ENCODE measurements around the gene HEPHL1. TPM values are rescaled to one million over a fixed set of nuclear protein-coding genes. Genes with fewer than 3 reads are reported as not detected.
A peak's percentile ranks its signal among the peaks of the same experiment; 100 is the strongest.

Gene HEPHL1
- total RNA-seq, 1 donor from 2014 or later, result not detected

DNA sequence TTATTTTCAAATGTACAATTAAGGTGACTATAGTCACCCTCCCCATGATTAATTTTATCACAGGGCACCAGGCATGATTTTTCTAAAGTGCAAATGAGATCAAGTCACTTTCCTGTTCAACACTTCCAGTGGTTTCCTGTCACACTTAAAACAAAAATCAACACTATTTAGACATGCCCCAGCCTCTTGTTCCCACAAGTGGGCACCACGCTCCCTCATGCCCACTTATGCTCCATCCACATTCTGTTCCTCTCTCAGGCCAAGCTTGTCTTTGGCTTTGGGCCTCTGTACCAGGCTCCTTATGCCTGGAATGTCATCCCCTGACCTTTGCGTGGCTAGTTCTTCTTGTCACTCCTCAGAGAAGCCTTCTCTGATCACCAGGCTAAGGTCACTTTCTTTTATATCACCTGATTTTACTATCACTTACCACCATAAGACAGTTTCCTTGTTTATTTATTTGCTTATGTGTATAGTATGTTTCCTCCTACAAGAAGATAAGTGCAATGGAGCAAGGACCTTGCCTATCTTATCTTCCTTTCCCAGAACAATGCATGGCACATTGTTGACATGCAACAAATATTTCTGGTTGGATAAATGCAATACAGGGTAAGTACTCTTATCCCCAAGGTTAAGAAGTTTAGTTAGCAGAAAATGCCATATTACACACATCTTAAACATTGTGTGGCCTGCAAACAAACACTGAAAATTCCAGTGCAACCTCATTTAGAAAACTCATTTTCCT is 56.6 kb downstream of the HEPHL1 start:
- no peaks in the 10 kb centered on the region for H3K4me1 ChIP-seq
- H3K36me3 ChIP-seq, result no peaks in the 10 kb centered on the region
- H3K27ac ChIP-seq, result no peak overlapping the region
- TF ChIP-seq, protein P1, sequence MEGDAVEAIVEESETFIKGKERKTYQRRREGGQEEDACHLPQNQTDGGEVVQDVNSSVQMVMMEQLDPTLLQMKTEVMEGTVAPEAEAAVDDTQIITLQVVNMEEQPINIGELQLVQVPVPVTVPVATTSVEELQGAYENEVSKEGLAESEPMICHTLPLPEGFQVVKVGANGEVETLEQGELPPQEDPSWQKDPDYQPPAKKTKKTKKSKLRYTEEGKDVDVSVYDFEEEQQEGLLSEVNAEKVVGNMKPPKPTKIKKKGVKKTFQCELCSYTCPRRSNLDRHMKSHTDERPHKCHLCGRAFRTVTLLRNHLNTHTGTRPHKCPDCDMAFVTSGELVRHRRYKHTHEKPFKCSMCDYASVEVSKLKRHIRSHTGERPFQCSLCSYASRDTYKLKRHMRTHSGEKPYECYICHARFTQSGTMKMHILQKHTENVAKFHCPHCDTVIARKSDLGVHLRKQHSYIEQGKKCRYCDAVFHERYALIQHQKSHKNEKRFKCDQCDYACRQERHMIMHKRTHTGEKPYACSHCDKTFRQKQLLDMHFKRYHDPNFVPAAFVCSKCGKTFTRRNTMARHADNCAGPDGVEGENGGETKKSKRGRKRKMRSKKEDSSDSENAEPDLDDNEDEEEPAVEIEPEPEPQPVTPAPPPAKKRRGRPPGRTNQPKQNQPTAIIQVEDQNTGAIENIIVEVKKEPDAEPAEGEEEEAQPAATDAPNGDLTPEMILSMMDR (IDR thresholded peaks at IDR 0.05), result no peak
- H3K27me3 ChIP-seq, result no peaks in the 10 kb centered on the region
- no peaks in the 10 kb centered on the region for H3K9me3 ChIP-seq
- ATAC-seq (peak; percentile 89), DNase-seq (peak; percentile 70)
- no peak overlapping the region for H3K4me3 ChIP-seq
- intact Hi-C loops (cut with DNase I), result no loop called here

DNA sequence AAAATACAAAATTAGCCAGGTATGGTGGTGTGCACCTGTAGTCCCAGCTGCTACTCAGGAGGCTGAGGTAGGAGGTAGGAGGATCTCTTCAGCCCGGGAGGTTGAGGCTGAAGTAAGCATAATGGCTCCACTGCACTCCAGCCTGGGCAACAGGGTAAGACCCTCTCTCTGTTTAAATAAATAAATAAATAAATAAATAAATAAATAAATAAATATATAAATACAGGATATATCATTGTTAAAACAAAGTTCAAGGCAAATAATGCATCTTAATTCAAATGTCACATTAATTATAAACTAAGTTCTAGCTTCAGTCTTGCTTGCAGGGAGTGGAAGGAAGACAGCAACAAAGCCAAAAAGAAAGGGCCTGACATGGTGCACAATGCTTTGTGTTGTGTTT is 63.0 kb downstream of the HEPHL1 start:
- TF ChIP-seq, protein P1 (IDR thresholded peaks at IDR 0.05), result no peak
- ATAC-seq (no peak), DNase-seq (no peak)
- Histone ChIP-seq H3K27me3 (no peaks in the 10 kb centered on the region), H3K36me3 (no peaks in the 10 kb centered on the region), H3K27ac (no peak overlapping the region), H3K4me3 (no peak overlapping the region), H3K4me1 (no peaks in the 10 kb centered on the region), H3K9me3 (no peaks in the 10 kb centered on the region)
- intact Hi-C loops (cut with DNase I), result no loop called here

DNA sequence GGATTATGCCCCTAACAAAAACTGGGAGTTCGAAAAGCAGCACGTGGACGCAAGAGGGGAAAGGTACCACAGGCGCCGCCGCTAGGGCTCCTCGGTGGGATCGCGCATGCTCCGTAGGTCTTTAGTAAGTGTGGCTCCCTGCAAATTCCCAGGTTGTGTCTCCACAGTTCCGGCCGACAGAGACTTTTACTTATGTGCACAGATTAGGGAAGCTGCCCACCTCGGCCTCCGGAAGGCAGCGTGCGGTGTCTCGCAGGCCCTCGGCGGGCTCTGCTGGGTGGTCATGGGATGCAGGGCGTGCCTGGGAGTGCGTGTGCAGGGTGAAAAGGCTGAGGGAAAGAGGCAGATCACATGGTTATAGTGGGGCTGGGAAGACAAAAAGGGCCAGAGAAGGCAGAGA is 67.8 kb downstream of the HEPHL1 start:
- intact Hi-C loops (cut with DNase I), result no loop called here
- Histone ChIP-seq H3K27me3 (no peaks in the 10 kb centered on the region), H3K4me1 (no peaks in the 10 kb centered on the region), H3K27ac (no peak overlapping the region), H3K36me3 (no peaks in the 10 kb centered on the region), H3K4me3 (no peak overlapping the region), H3K9me3 (no peaks in the 10 kb centered on the region)
- ATAC-seq (peak; percentile 16), DNase-seq (no peak)
- TF ChIP-seq, protein P1 (IDR thresholded peaks at IDR 0.05), result no peak

DNA sequence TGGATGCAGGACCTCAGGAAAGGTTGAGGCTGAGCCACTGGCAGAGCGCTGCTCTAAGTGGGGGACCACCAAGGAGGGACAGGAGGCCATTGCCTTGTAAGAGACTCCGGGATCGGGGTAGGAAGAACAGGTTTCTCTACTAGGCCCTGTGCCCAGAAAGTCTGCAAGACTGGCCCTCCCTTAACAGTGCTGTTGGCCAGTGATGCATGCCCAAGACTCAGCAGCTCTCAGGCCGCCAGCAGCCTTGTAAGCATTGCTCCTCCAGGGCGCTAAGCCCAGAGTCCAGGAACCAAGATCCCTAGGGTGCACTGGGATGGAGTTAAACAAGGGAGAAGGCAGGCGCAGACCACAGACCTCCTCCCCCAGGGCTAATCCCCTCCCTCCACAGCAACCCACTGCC is 68.2 kb downstream of the HEPHL1 start:
- no peak overlapping the region for H3K27ac ChIP-seq
- H3K4me1 ChIP-seq, result no peaks in the 10 kb centered on the region
- TF ChIP-seq, protein P1 (IDR thresholded peaks at IDR 0.05), result no peak
- ATAC-seq (peak; percentile 14), DNase-seq (no peak)
- no peaks in the 10 kb centered on the region for H3K9me3 ChIP-seq
- H3K4me3 ChIP-seq, result no peak overlapping the region
- no peaks in the 10 kb centered on the region for H3K27me3 ChIP-seq
- no peaks in the 10 kb centered on the region for H3K36me3 ChIP-seq
- intact Hi-C loops (cut with DNase I), result no loop called here

DNA sequence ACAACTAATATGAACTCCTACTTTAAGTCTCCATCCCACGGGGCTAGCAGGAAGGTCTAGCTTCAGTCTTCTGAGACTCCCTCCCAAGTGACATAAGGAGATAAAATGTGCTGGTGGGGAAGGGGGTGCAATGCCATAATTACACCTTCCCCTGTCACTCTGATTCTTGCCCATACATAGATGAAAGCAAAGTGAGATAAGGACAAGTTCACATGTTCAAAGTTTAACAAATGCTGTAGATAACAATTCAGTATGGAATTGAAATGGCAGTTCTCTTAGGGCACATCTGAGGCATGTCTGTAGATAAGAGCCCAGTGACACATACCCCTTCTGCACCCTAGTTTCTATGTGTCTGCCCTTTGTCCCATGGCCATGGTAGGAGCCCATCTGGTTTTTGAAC is 69.2 kb downstream of the HEPHL1 start:
- DNase-seq, result no peak
- Histone ChIP-seq H3K27me3 (no peaks in the 10 kb centered on the region), H3K36me3 (no peaks in the 10 kb centered on the region), H3K27ac (no peak overlapping the region), H3K4me1 (no peaks in the 10 kb centered on the region), H3K9me3 (no peaks in the 10 kb centered on the region), H3K4me3 (no peak overlapping the region)
- TF ChIP-seq, protein P1 (IDR thresholded peaks at IDR 0.05), result no peak
- intact Hi-C loops (cut with DNase I), result no loop called here
- ATAC-seq, result no peak
